HAP-1 (cell line): Measurements from ENCODE around the gene CPE.
A peak's percentile ranks its signal among the peaks of the same experiment; 100 is the strongest.
"Not testable (repeated sequence)": the region's sequence is repeated elsewhere in the genome, so short reads cannot be mapped to it uniquely, and the experiment has no call there.

ENCODE experiments used
- DNase-seq, 2 experiments: peaks; one replicate each; pipeline ENCODE4 v3.0.0-alpha.2; 2016 to 2020; ENCODE audit warnings: low spot score in 2 of 2
- H3K27me3 ChIP-seq: fragments of 250-450 bp; sonication (Bioruptor Pico); 2 replicates; pipeline ENCODE4 v1.5.1; 2020; ENCODE audit warnings: low read depth, mild to moderate bottlenecking, moderate library complexity
- H3K36me3 ChIP-seq: fragments of 250-450 bp; sonication (Bioruptor Pico); replicated peaks from 2 replicates; pipeline ENCODE4 v1.5.1; 2020; ENCODE audit warnings: mild to moderate bottlenecking
- H3K4me1 ChIP-seq: fragments of 250-450 bp; sonication (Bioruptor Pico); 2 replicates; pipeline ENCODE4 v1.5.1; 2020; ENCODE audit warnings: mild to moderate bottlenecking
- H3K4me3 ChIP-seq: fragments of 250-450 bp; sonication (Bioruptor Pico); 2 replicates; pipeline ENCODE4 v1.5.1; 2020; ENCODE audit warnings: mild to moderate bottlenecking, moderate library complexity
- H3K9me3 ChIP-seq: fragments of 250-450 bp; sonication (Bioruptor Pico); 2 replicates; pipeline ENCODE4 v1.5.1; 2020; ENCODE audit warnings: mild to moderate bottlenecking, moderate library complexity
- in situ Hi-C: fragments of 300-500 bp; cut with MboI; formaldehyde crosslinking; loops from 3 replicates; pipeline ENCODE4 v1.14.3; 2020; ENCODE audit warnings: low sequenced_read_pairs, inconsistent platforms, mixed read lengths

Gene CPE

GRCh38 chr4:165378745-165379677 lies at the start of gene CPE:
TSS of gene CPE (plus strand) at chr4:165379008. CDS start at chr4:165379222, 214 bp downstream.
- H3K4me3 ChIP-seq = peak within 1 kb of the TSS; percentile 36
- in situ Hi-C loops = no loop called here
- no peaks in the 10 kb centered on the region for H3K36me3 ChIP-seq
- H3K9me3 ChIP-seq = no peaks in the 10 kb centered on the region
- peaks cover 7% of the 10 kb centered on the region for H3K4me1 ChIP-seq
- peaks cover 8% of the 10 kb centered on the region for H3K27me3 ChIP-seq
- DNase-seq = peak; percentile 65 to 86

- no peaks in the 10 kb centered on the region for H3K9me3 ChIP-seq
- peak overlapping the region; percentile 95 for H3K4me3 ChIP-seq
- H3K4me1 ChIP-seq = peaks cover 36% of the 10 kb centered on the region
- H3K27me3 ChIP-seq = no peaks in the 10 kb centered on the region; the same call in 1 of the 2 replicates
- in situ Hi-C loops = no loop called here
- H3K36me3 ChIP-seq = peaks cover 39% of the 10 kb centered on the region
- DNase-seq = no peak
Measured at GRCh38 chr4:165330071-165330470, 48.7 kb upstream of the CPE start.

GRCh38 chr4:165330666-165331065 lies 48.1 kb upstream of the CPE start:
- H3K27me3 ChIP-seq = no peaks in the 10 kb centered on the region; the same call in 1 of the 2 replicates
- peaks cover 38% of the 10 kb centered on the region for H3K4me1 ChIP-seq
- peaks cover 43% of the 10 kb centered on the region for H3K36me3 ChIP-seq
- DNase-seq = no peak
- in situ Hi-C loops = no loop called here
- no peaks in the 10 kb centered on the region for H3K9me3 ChIP-seq
- peak overlapping the region; percentile 95 for H3K4me3 ChIP-seq

- Histone ChIP-seq H3K4me1 (peaks cover 38% of the 10 kb centered on the region), H3K27me3 (no peaks in the 10 kb centered on the region; the same call in 1 of the 2 replicates), H3K36me3 (peaks cover 44% of the 10 kb centered on the region), H3K4me3 (peak overlapping the region; percentile 4), H3K9me3 (no peaks in the 10 kb centered on the region)
- DNase-seq = peak in 1 of 2 experiments; percentile 53
- in situ Hi-C loops = no loop called here
Measured at GRCh38 chr4:165331359-165331758, 47.4 kb upstream of the CPE start.

GRCh38 chr4:165331823-165332222 lies 47.0 kb upstream of the CPE start:
- DNase-seq = no peak
- in situ Hi-C loops = no loop called here
- H3K9me3 ChIP-seq = no peaks in the 10 kb centered on the region
- no peaks in the 10 kb centered on the region; the same call in 1 of the 2 replicates for H3K27me3 ChIP-seq
- peak overlapping the region; percentile 4 for H3K4me3 ChIP-seq
- peaks cover 49% of the 10 kb centered on the region for H3K36me3 ChIP-seq
- H3K4me1 ChIP-seq = peaks cover 37% of the 10 kb centered on the region

GRCh38 chr4:165332502-165332901 lies 46.3 kb upstream of the CPE start:
- no peak for DNase-seq
- H3K4me1 ChIP-seq = peaks cover 37% of the 10 kb centered on the region

GRCh38 chr4:165335163-165335703 lies 43.6 kb upstream of the CPE start:
- no peaks in the 10 kb centered on the region for H3K9me3 ChIP-seq
- DNase-seq = peak in 1 of 2 experiments; percentile 36
- no peak overlapping the region for H3K4me3 ChIP-seq
- H3K36me3 ChIP-seq = peaks cover 75% of the 10 kb centered on the region
- H3K27me3 ChIP-seq = no peaks in the 10 kb centered on the region
- in situ Hi-C loops = no loop called here
- peaks cover 30% of the 10 kb centered on the region for H3K4me1 ChIP-seq

More at GRCh38 chr4:165332502-165332901, 46.3 kb upstream of the CPE start:
- Histone ChIP-seq H3K4me3 (peak overlapping the region; percentile 4), H3K36me3 (peaks cover 56% of the 10 kb centered on the region), H3K9me3 (no peaks in the 10 kb centered on the region), H3K27me3 (no peaks in the 10 kb centered on the region; the same call in 1 of the 2 replicates)
- in situ Hi-C loops = no loop called here

- peaks cover 24% of the 10 kb centered on the region for H3K4me1 ChIP-seq
- in situ Hi-C loops = no loop called here
- H3K9me3 ChIP-seq = no peaks in the 10 kb centered on the region
- no peaks in the 10 kb centered on the region for H3K27me3 ChIP-seq
- no peak overlapping the region for H3K4me3 ChIP-seq
- no peak for DNase-seq
- H3K36me3 ChIP-seq = peaks cover 85% of the 10 kb centered on the region
Measured at GRCh38 chr4:165336743-165337142, 42.1 kb upstream of the CPE start.

GRCh38 chr4:165342340-165342739 lies 36.5 kb upstream of the CPE start:
- H3K4me3 ChIP-seq, H3K27me3 ChIP-seq, DNase-seq, H3K9me3 ChIP-seq, H3K4me1 ChIP-seq, in situ Hi-C loops: not testable (repeated sequence)
- peaks cover 51% of the 10 kb centered on the region for H3K36me3 ChIP-seq

GRCh38 chr4:165343353-165344191 lies 35.2 kb upstream of the CPE start:
- no peak for DNase-seq
- H3K4me1 ChIP-seq = no peaks in the 10 kb centered on the region
- peaks cover 41% of the 10 kb centered on the region for H3K36me3 ChIP-seq
- H3K4me3 ChIP-seq = no peak overlapping the region
- no peaks in the 10 kb centered on the region for H3K9me3 ChIP-seq
- H3K27me3 ChIP-seq = no peaks in the 10 kb centered on the region
- in situ Hi-C loops = no loop called here

- H3K9me3 ChIP-seq = no peaks in the 10 kb centered on the region
- no peak overlapping the region for H3K4me3 ChIP-seq
- peaks cover 20% of the 10 kb centered on the region for H3K36me3 ChIP-seq
- in situ Hi-C loops = loop anchor here (5.0 kb wide), 1 partner anchor 214 kb away; no protein-coding TSS in a partner anchor
- no peak for DNase-seq
- no peaks in the 10 kb centered on the region for H3K27me3 ChIP-seq
- no peaks in the 10 kb centered on the region for H3K4me1 ChIP-seq
Measured at GRCh38 chr4:165345666-165346417, 33.0 kb upstream of the CPE start.

GRCh38 chr4:165347647-165348569 lies 30.9 kb upstream of the CPE start:
- no peaks in the 10 kb centered on the region for H3K27me3 ChIP-seq
- H3K36me3 ChIP-seq = no peaks in the 10 kb centered on the region
- no peaks in the 10 kb centered on the region for H3K4me1 ChIP-seq
- no peak overlapping the region for H3K4me3 ChIP-seq
- no peak for DNase-seq
- H3K9me3 ChIP-seq = no peaks in the 10 kb centered on the region
- in situ Hi-C loops = loop anchor here (5.0 kb wide), 1 partner anchor 216 kb away; no protein-coding TSS in a partner anchor
